Measurements from ENCODE around the gene PRKCE.

Gene PRKCE

GRCh38 chr2:46048693-46049092 is 397.2 kb downstream of the PRKCE start:
- FAIRE-seq, result no peak
- no peak for TF ChIP-seq CTCF (IDR thresholded peaks at IDR 0.05; ENCODE audit: insufficient read depth, missing control alignments)

GRCh38 chr2:46050027-46050426 is 398.6 kb downstream of the PRKCE start:
- no peak for DNase-seq (ENCODE audit: insufficient read length, low spot score)
- no peak for FAIRE-seq
- no peak for TF ChIP-seq CTCF (IDR thresholded peaks at IDR 0.05; ENCODE audit: insufficient read depth, missing control alignments)

More at GRCh38 chr2:46048693-46049092, 397.2 kb downstream of the PRKCE start:
- DNase-seq (ENCODE audit: insufficient read length, low spot score), result no peak

- no peak for TF ChIP-seq CTCF (IDR thresholded peaks at IDR 0.05; ENCODE audit: insufficient read depth, missing control alignments)
- DNase-seq (ENCODE audit: insufficient read length, low spot score), result no peak
- no peak for FAIRE-seq
Measured at GRCh38 chr2:46050489-46050888, 399.0 kb downstream of the PRKCE start.

DNA sequence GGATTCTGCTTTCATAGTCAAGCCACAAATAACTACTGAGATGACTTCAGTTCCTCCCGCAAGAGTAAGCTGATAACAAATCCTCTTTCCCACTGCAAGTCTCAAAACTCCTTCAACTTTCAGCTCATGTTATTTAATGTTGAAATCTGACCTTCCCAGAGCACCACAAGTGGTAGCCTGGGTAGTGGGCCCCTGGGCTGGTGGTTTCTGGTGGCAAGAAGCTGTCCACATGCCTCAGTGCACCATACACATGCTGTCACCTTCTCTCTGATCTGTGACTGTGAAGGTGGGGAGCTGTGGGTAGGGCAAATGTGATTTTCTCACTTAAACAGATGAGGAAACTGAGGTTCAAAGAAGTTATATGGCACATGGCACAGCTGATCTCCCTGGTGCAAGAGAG is 399.6 kb downstream of the PRKCE start:
- TF ChIP-seq CTCF (IDR thresholded peaks at IDR 0.05; ENCODE audit: insufficient read depth, missing control alignments), result no peak
- DNase-seq (ENCODE audit: insufficient read length, low spot score) (no peak), FAIRE-seq (no peak)

- DNase-seq (ENCODE audit: insufficient read length, low spot score), result no peak
- TF ChIP-seq CTCF (IDR thresholded peaks at IDR 0.05; ENCODE audit: insufficient read depth, missing control alignments), result no peak
- FAIRE-seq, result no peak
Measured at GRCh38 chr2:46053564-46053963, 402.1 kb downstream of the PRKCE start.

- FAIRE-seq (no peak), DNase-seq (ENCODE audit: insufficient read length, low spot score) (no peak)
- no peak for TF ChIP-seq CTCF (IDR thresholded peaks at IDR 0.05; ENCODE audit: insufficient read depth, missing control alignments)
Measured at GRCh38 chr2:46056541-46056940, 405.1 kb downstream of the PRKCE start.

DNA sequence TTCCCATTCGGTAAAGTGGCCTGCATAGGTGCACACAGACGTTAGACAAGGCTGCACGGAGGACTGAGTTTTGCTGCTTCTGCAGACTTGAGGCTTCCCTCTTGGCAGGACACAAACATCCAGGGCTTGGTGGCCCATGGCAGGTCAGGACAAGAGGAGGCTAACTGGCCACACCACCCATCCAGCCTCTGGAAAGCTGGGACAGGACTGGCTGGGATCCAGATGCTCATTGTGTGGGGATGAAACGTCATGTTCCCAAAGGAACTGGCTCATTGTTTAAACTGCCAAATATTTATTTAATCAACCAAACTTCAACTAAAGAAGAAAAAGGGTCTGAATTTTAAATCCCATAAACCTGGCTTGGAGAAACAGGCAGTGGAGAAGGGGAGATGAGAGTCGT is 406.7 kb downstream of the PRKCE start:
- DNase-seq (ENCODE audit: insufficient read length, low spot score), result no peak
- TF ChIP-seq CTCF (IDR thresholded peaks at IDR 0.05; ENCODE audit: insufficient read depth, missing control alignments), result no peak
- FAIRE-seq, result no peak

Measured in D721Med (cell line).